Measurements from ENCODE around the gene VAX1. TPM values are rescaled to one million over a fixed set of nuclear protein-coding genes. Genes with fewer than 3 reads are reported as not detected.

Gene VAX1
- total RNA-seq, 1 experiment from 2014 or later, result not detected

DNA sequence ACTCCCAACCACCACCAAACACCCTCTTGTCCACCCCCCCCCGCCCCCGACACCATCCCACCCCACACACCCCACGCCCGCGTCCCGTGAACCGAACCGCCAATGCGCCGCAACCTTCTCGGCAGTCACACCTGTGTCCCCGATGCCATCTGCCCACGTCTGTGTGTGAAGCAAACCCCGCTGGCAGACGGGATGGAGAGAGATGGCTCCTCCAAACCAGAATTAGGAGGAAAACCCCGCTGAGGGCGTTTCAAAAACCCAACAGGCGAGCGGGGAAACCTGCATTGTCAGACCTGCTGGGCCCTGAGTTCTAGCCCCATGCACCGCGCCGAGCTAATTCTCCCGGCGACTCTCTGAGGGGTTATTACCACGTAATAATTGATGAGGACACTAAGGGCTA, 30.7 kb upstream of the VAX1 start:
- H3K27ac ChIP-seq (ENCODE audit: low read depth, low read length), result no peak overlapping the region
- no peak overlapping the region for H3K4me3 ChIP-seq (replicated peaks in 1 of 2; ENCODE audit: low read depth in 1 of 2, low read length in 2 of 2)
- ATAC-seq, result no peak
- no peaks in the 10 kb centered on the region for H3K79me2 ChIP-seq (ENCODE audit: insufficient read depth, low read length)
- H3K36me3 ChIP-seq (ENCODE audit: control insufficient read depth in 1 of 2, insufficient read depth in 2 of 2, low read length in 2 of 2), result no peaks in the 10 kb centered on the region
- H3K9me3 ChIP-seq (ENCODE audit: control insufficient read depth in 1 of 2, insufficient read depth in 1 of 2, low read depth in 1 of 2, low read length in 2 of 2), result no peaks in the 10 kb centered on the region
- ChIA-PET POLR2A (no interaction called here), CTCF (interaction anchor here (0.7 to 17.7 kb wide), 13 partner anchors 11 to 534 kb away, joined by 3 to 629 read pairs (median 5); no protein-coding TSS in a partner anchor), RAD21 (ENCODE audit: low non-redundant PET in 1 of 2, low total read pairs in 2 of 2, uncharacterized antibody in 2 of 2, unreplicated experiment in 2 of 2) (interaction anchor here (1.0 to 4.8 kb wide), 3 partner anchors 371 to 372 kb away, joined by 3 to 30 read pairs (median 10); no protein-coding TSS in a partner anchor)
- BruUV-seq (replicated peaks), result no TSS peak
- intact Hi-C loops (cut with micrococcal nuclease), result loop anchor here (1.0 to 5.0 kb wide), 4 partner anchors 56 to 371 kb away; partner anchors contain the start of gene SHTN1
- H3K4me1 ChIP-seq (ENCODE audit: control insufficient read depth in 1 of 2, insufficient read depth in 2 of 2, low read length in 2 of 2), result peaks cover 2 to 24% of the 10 kb centered on the region in 2 experiments; a peak in 3 of 4 replicates
- TF ChIP-seq POLR2A (IDR thresholded peaks at IDR 0.05; ENCODE audit: borderline replicate concordance, extremely low read depth, insufficient read depth, insufficient read length), result no peak
- TF ChIP-seq ZNF274 (IDR thresholded peaks at IDR 0.05; ENCODE audit: low read depth, low read length), result no peak
- TF ChIP-seq ELF1 (IDR thresholded peaks at IDR 0.05; ENCODE audit: borderline replicate concordance, low read depth), result no peak
- TF ChIP-seq, protein P1, sequence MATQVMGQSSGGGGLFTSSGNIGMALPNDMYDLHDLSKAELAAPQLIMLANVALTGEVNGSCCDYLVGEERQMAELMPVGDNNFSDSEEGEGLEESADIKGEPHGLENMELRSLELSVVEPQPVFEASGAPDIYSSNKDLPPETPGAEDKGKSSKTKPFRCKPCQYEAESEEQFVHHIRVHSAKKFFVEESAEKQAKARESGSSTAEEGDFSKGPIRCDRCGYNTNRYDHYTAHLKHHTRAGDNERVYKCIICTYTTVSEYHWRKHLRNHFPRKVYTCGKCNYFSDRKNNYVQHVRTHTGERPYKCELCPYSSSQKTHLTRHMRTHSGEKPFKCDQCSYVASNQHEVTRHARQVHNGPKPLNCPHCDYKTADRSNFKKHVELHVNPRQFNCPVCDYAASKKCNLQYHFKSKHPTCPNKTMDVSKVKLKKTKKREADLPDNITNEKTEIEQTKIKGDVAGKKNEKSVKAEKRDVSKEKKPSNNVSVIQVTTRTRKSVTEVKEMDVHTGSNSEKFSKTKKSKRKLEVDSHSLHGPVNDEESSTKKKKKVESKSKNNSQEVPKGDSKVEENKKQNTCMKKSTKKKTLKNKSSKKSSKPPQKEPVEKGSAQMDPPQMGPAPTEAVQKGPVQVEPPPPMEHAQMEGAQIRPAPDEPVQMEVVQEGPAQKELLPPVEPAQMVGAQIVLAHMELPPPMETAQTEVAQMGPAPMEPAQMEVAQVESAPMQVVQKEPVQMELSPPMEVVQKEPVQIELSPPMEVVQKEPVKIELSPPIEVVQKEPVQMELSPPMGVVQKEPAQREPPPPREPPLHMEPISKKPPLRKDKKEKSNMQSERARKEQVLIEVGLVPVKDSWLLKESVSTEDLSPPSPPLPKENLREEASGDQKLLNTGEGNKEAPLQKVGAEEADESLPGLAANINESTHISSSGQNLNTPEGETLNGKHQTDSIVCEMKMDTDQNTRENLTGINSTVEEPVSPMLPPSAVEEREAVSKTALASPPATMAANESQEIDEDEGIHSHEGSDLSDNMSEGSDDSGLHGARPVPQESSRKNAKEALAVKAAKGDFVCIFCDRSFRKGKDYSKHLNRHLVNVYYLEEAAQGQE (IDR thresholded peaks at IDR 0.05; ENCODE audit: low read depth), result no peak
- no peak for TF ChIP-seq TCF7L2 (IDR thresholded peaks at IDR 0.05; ENCODE audit: borderline replicate concordance, extremely low read depth, insufficient read depth, insufficient read length)
- TF ChIP-seq JUND (IDR thresholded peaks at IDR 0.05), result no peak
- no peak for TF ChIP-seq CBX3 (IDR thresholded peaks at IDR 0.05; ENCODE audit: low read depth)
- TF ChIP-seq EZH2phosphoT487 (IDR thresholded peaks at IDR 0.05; ENCODE audit: borderline replicate concordance), result no peak
- no peak for TF ChIP-seq SRF (IDR thresholded peaks at IDR 0.05; ENCODE audit: low read depth)
- TF ChIP-seq CEBPB (IDR thresholded peaks at IDR 0.05; ENCODE audit: low read depth), result no peak
- no peak for TF ChIP-seq EGR1 (IDR thresholded peaks at IDR 0.05; ENCODE audit: low read depth)
- no peak for TF ChIP-seq EZH2 (IDR thresholded peaks at IDR 0.05)
- no peak for TF ChIP-seq POLR2AphosphoS5 (IDR thresholded peaks at IDR 0.05; ENCODE audit: low read depth, low read length)
- no peak for TF ChIP-seq ZFX (IDR thresholded peaks at IDR 0.05)
- TF ChIP-seq, protein P2, sequence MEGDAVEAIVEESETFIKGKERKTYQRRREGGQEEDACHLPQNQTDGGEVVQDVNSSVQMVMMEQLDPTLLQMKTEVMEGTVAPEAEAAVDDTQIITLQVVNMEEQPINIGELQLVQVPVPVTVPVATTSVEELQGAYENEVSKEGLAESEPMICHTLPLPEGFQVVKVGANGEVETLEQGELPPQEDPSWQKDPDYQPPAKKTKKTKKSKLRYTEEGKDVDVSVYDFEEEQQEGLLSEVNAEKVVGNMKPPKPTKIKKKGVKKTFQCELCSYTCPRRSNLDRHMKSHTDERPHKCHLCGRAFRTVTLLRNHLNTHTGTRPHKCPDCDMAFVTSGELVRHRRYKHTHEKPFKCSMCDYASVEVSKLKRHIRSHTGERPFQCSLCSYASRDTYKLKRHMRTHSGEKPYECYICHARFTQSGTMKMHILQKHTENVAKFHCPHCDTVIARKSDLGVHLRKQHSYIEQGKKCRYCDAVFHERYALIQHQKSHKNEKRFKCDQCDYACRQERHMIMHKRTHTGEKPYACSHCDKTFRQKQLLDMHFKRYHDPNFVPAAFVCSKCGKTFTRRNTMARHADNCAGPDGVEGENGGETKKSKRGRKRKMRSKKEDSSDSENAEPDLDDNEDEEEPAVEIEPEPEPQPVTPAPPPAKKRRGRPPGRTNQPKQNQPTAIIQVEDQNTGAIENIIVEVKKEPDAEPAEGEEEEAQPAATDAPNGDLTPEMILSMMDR (IDR thresholded peaks at IDR 0.05 in 2 of 3, conservative IDR thresholded peaks at IDR 0.05 in 1 of 3; ENCODE audit: borderline replicate concordance in 1 of 3, insufficient read depth in 1 of 3, low read depth in 2 of 3, low read length in 2 of 3), result no peak
- TF ChIP-seq, protein P3, sequence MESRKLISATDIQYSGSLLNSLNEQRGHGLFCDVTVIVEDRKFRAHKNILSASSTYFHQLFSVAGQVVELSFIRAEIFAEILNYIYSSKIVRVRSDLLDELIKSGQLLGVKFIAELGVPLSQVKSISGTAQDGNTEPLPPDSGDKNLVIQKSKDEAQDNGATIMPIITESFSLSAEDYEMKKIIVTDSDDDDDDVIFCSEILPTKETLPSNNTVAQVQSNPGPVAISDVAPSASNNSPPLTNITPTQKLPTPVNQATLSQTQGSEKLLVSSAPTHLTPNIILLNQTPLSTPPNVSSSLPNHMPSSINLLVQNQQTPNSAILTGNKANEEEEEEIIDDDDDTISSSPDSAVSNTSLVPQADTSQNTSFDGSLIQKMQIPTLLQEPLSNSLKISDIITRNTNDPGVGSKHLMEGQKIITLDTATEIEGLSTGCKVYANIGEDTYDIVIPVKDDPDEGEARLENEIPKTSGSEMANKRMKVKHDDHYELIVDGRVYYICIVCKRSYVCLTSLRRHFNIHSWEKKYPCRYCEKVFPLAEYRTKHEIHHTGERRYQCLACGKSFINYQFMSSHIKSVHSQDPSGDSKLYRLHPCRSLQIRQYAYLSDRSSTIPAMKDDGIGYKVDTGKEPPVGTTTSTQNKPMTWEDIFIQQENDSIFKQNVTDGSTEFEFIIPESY (IDR thresholded peaks at IDR 0.05; ENCODE audit: extremely low read depth, insufficient replicate concordance, low read length), result no peak
- TF ChIP-seq YY1 (IDR thresholded peaks at IDR 0.05; ENCODE audit: extremely low read depth, insufficient replicate concordance, low read depth, low read length), result no peak
- TF ChIP-seq SIN3A (IDR thresholded peaks at IDR 0.05; ENCODE audit: low read depth), result no peak
- TF ChIP-seq, protein P4, sequence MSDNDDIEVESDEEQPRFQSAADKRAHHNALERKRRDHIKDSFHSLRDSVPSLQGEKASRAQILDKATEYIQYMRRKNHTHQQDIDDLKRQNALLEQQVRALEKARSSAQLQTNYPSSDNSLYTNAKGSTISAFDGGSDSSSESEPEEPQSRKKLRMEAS (IDR thresholded peaks at IDR 0.05), result no peak
- no peak for TF ChIP-seq ATF3 (IDR thresholded peaks at IDR 0.05)
- H3K9ac ChIP-seq (ENCODE audit: low read length), result no peak overlapping the region
- no peak overlapping the region for H3K4me2 ChIP-seq (ENCODE audit: low read length)
- peaks cover 13% of the 10 kb centered on the region; the same call in 1 of the 2 replicates for H3K27me3 ChIP-seq (ENCODE audit: insufficient read depth, low read length)
- no peak for DNase-seq (ENCODE audit: low read depth, low spot score)
- H4K20me1 ChIP-seq (ENCODE audit: insufficient read depth), result no peaks in the 10 kb centered on the region
- H3K9me2 ChIP-seq (ENCODE audit: insufficient read depth), result no peaks in the 10 kb centered on the region
- no peak overlapping the region for H2AFZ ChIP-seq (ENCODE audit: low read depth, low read length, poor library complexity, severe bottlenecking)

All from HCT116 (cell line).